Activated CD4-positive, CD25-positive, alpha-beta regulatory T cell treated with anti-CD3 and anti-CD28 coated beads, Interleukin-2, amount 50 U/mL, for 72 hours (primary cell): ENCODE measurements around the gene PAQR8.
"Not testable (repeated sequence)": the region's sequence is repeated elsewhere in the genome, so short reads cannot be mapped to it uniquely, and the experiment has no call there.

ENCODE experiments used
- DNase-seq: peaks from one replicate; pipeline ENCODE4 v3.0.0; 2021

PAQR8 gene

DNA sequence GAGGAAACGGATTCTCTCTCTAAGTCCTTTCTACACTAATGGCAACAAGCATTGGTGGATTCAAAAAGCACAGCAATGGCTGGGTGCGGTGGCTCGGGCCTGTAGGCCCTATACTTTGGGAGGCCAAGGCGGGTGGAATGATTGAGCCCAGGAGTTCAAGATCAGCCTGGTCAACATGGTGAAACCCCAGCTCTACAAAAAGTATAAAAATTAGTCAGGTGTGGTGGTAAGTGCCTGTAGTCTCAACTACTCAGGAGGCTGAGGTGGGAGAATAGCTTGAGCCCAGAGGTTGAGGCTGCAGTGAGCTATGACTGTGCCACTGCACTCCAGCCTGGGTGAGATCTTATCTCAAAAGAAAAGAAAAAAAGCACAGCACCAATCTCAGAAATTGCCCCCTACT is 19.3 kb downstream of the PAQR8 start:
- no peak for DNase-seq

DNA sequence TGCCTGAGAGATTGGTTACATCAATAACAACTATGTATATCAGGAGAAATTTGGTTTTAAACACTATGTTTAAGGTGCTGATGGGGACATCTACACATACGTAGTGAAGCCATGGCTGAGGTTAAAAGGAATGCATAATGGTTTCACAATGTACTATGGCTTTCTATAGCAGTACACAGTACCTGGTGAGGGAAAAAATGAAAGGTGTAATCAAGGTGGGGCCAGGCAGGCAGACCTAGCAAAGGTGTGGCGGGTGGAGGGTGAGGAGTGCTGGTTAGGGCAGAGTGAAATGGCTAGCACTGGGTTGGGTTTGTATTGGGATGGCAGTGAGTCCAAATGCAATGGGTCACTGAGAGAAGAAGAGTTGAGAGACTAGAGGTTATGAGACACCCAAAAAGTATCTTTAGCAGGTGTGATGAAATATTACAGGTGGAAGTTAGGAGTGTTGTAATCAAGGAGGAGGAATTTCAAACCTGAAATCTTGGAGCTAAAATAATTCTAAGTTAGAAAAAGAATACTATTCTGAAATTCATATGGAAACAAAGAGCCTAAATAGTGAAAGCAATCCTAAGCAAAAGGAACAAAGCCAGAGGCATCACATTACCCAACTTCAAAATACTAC is 22.3 kb downstream of the PAQR8 start:
- no peak for DNase-seq

DNA sequence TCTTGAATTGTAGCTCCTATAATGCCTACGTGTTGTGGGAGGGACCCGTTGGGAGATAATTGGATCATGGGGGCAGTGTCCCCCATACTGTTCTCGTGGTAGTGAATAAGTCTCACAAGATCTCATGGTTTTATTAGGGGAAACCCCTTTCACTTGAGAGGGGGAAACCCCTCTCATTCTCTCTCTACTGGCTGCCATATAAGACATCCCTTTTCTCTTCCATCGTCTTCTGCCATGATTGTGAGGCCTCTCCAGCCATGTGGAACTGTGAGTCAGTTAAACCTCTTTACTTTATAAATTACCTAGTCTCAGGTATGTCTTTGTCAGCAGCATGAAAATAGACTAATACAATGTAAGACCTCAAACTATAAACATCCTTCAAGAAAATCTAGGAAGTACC is 23.1 kb downstream of the PAQR8 start:
- no peak for DNase-seq

DNA sequence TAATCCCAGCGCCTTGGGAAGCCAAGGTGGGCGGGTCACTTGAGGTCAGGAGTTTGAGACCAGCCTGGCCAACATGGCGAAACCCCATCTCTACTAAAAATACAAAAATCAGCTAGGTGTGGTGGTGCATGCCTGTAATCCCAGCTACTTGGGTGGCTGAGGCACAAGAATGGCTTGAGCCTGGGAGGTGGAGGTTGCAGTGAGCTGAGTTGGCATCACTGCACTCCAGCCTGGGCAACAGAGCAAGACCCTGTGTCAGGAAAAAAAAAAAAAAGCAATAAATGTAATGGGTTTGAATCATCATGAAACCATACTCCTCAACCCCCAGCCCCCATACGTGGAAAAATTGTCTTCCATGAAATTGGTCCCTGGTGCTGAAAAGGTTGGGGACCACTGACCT is 26.2 kb downstream of the PAQR8 start:
- not testable (repeated sequence) for DNase-seq

DNA sequence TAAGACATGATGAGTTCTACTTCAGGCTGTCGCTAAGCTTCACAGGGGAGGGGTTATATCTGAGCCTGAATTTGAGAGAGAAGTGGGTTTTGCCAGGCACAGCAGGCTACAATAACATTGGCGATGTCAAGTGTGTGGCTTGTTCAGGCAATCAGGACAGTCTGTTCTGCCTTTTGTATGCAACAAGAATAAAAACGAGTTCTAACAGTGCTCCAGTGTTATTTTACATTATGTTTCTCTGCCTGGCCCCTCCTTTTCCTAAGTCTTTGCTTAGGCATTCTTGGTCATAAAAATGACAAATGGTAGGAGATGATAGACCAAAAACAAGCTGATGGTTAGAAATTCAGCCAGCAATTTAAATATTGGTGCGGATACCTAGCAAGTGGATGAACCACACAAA is 26.8 kb downstream of the PAQR8 start:
- no peak for DNase-seq

DNA sequence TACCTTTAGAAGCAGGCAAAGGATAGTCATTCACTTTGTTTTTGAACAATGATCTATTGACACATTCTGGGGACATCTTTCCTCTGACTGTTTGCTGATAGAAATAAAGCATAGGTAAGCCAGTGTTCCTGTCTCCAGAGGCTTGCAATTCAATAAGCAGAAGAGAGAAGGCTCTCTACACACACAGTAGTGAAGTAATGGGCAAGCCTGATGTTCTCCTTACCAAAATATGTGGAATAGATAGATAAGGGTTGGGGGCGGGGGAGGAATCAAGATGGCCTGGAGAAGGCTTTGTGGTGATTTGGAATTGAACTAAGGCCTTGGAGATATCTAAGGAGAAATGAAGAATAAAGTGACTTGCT is 27.3 kb downstream of the PAQR8 start:
- no peak for DNase-seq

DNA sequence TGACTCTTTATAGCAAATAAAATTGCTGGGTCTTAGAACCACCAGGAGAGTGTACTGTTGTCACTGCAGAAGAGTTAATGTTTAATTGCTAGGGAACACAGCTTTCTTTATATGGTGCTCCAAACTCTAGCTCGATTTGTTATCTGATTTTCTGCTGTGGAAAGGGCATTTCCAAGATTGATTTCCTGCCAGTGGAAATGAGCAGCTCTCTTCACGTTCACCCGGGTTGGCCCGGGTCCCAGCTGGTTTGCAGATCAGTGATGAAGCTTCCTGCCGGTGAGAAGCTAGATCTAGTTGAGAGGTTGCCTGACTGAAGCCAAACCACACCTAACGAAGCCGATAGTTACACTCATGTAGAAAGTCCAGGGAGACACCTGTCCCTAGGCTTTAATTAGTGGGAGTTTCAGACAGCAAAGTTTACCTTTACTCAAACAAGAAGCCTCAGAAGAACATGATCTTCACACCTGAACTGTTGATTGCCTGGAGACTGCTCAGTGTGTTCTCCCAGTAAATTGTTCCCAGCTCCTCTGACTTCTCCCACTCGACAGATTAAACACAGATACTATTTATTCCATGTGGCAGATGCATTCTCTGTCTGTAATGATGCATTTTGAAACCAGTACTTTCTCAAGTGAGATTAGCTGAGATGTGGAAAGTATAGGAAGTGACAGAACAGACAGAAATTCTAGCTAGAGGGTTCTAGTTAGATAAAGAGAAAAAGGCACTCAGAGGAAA is 27.8 kb downstream of the PAQR8 start:
- DNase-seq = no peak

DNA sequence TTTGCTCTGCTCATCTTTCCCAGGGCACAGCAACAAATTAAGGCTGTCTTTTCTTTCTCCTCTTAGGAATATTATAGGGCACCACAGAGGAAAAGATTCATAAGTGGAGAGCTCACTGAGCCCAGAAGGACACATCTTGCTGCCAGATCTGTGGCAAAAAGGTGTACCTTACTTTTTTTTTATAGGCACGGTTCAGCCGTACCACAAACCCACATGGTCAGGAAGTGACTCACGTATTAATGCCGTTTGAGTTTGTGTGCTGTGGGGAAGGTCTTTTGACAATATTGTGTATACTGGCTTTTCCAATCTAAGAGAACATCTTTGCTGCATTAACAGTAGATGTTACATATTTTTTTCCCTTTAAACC is 28.4 kb downstream of the PAQR8 start:
- DNase-seq = no peak

DNA sequence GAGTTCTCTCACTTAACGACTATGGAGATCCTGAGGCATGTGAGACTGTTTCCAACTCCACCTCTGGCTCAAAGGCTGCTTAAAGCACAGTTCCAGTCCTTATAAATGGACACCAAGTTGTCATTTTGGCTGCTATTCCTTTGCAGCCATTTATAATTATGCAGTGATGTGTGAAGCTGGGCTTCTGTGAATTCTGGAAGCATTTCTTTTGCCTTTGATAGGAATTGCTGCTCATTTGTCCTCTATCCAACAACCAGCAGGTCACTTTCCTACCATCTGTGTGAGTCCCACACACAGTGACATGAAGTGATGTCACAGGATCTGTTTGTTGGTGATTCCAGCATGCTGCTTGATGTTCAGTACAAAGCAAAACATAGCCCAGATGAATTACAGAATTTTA is 29.6 kb downstream of the PAQR8 start:
- DNase-seq = no peak

DNA sequence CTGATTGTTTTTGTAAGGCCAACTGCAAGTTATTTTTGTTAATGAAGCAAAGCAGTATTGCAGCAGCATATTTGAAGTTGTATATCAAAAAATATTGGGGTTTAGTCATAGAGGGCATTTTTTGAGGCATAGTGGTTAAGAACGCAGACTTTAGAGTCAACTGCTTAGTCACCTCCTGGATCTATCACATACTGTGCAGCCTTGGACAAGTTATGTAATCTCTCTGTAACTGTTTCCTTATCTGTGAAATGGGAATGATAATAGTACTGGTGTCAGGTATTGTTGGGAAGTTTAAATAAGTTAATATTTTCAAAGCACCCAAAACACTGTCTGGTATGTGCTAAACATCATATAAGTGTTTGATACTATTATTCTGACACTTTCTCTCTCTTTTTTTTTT is 31.0 kb downstream of the PAQR8 start:
- no peak for DNase-seq

DNA sequence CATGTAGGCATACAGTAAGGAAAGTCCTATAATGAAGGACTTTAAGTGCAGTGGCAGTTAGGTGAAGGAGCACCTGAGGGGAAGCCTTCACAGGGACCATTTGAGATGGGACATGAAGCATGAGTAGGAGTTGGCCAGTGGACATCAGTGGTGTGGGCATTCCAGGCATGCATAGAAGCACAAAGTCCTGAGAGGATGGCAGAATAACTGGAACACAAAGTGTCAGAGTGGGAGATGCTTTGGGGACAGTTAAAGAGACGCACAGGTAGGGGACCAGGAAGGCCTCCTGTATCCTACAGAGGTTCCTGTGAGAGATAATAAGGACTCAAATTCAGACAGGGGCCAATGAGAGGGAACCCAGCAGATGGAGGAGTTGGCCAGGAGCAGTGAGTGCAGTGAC is 31.8 kb downstream of the PAQR8 start:
- DNase-seq = no peak

DNA sequence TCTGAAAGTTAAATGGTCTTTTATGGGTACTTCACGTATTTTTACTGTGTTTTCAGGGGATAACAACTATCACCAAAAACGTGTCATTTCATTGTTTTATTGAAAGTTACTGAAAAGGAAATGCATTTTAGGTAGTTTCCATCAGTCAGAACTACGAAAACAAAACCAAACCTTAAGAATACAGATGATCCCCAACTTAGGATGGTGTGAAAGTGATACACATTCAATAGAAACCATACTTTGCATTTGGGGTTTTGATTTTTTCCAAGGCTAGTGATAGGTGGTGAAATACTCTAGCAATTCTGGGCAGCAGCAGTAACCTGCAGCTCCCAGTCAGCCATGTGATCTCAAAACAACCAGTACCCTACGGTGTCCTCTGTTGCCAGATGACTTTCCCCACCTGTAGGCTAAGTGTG is 32.3 kb downstream of the PAQR8 start:
- DNase-seq = no peak

DNA sequence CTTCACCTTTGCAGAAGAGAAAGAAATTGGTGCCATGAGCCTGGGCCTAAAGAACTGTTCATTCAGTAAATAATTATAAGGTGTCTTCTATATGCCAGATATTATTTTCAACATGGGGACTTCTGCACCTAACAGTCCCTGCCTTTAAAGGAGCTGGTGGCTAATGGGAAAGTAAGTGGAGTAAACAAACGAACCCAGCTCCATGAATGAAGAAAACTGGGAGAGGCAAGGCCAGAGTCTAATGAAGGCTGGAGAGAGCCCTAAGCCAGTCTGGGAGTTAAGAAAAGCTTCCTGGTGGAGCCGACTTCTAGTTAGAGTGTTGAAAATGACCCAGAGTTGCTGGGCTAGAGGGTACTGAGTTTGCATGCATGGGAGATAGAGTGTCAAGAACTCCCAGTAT is 34.0 kb downstream of the PAQR8 start:
- DNase-seq = no peak

DNA sequence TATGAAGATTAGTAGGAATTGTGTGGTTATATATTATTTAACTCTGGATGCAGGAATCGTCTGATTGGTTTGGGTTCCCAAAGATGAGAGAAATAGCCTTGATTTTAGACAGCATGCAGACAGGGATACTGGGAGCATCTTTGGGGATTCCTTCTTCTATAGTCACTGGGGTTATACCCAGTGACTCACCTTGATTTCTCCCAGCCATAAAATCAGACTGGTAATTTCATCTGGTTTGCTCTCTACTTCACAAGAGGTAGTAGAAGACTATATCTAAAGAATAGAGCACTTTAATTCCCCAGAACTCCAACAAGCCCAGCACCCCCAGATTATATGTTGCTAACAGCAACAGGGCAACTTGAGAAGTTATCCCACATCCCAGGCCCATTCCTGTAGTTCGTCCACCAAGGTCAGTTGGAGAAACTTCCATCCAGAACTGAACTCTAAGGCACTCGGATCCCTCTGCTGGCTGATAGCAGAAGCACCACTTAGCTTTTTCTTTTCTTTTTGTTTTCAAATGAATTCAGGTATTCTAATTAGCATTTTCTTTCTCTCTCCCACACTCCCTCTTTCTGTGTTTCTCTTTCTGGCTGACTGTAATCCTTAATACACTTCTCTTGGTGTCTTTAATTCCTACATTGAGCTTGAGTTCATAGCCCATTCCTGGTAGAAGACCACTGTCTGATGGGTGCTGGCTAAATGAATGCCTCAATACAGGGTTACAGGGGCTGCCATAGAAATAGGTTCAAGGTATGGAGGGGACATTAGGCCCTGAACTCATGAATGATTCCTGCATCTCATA is 37.8 kb downstream of the PAQR8 start:
- no peak for DNase-seq

DNA sequence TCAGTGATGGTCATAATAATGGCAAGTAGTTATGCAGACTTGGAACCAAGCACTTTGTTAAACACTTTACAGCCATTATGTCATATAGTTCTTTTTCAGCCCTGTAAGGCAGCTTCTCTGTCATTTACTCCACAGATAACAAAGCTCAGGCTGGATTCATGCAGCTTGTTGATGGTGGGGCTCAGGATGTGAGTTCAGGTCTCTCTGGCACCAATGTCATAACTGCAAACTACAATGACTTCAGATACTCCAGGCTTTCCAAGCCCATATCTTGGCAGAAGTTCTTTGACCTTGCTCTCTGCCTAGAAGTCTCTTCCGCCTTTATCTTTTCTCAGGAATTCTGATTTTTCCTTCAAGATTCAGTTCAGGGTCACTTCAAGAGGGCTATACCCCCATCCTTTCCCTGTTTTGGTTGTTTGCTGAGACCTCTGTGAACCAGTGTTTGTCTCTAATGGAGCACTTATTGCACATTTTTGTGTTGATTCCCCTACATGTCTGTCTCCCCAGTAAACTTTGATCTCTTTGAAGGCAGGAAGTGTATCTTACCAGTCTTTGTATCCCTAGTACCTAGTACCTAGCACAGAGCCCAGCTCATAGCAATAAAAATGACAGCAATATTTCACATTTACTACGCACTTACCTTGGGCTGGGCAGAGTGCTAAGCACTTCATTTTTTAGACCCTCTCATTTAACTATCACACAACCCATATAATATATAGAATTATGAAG is 38.5 kb downstream of the PAQR8 start:
- DNase-seq = no peak

DNA sequence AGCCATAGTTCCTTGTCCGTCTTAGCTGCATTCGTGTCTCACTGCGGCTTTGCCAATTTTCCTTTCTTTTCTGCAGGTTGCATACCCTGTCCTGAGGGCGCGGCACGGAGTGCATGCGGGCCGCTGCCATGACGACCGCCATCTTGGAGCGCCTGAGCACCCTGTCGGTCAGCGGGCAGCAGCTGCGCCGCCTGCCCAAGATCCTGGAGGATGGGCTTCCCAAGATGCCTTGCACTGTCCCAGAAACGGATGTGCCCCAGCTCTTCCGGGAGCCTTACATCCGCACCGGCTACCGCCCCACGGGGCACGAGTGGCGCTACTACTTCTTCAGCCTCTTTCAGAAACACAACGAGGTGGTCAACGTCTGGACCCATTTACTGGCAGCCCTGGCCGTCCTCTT is 41.1 kb downstream of the PAQR8 start:
- no peak for DNase-seq

DNA sequence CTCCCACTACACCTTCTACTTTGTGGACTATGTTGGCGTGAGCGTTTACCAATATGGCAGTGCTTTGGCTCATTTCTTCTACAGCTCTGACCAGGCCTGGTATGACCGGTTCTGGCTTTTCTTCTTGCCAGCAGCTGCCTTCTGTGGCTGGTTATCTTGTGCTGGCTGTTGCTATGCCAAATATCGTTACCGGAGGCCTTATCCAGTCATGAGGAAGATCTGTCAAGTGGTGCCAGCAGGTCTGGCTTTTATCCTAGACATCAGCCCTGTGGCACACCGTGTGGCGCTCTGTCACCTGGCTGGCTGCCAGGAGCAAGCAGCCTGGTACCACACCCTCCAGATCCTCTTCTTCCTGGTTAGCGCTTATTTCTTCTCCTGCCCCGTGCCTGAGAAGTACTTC is 41.7 kb downstream of the PAQR8 start:
- DNase-seq = no peak

DNA sequence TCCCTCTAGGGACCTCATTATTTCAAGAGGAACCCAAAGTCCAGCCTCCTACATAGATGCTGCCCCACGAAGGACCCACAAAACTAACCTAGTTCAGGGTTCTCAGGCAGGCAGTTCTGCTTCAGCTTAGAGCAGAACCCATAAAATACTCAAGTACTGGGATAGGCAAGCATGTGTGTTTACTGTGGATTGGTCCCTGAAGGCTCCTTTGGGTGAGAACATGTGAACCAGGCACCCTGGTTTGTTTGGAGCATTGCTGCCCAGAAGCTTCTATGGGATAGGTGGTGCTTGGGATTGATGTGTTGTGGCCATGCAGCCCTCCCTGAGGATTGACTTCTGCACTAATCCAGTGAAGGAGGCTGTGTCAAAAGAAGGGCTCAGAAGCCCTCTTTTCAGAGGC is 43.3 kb downstream of the PAQR8 start:
- DNase-seq = no peak

DNA sequence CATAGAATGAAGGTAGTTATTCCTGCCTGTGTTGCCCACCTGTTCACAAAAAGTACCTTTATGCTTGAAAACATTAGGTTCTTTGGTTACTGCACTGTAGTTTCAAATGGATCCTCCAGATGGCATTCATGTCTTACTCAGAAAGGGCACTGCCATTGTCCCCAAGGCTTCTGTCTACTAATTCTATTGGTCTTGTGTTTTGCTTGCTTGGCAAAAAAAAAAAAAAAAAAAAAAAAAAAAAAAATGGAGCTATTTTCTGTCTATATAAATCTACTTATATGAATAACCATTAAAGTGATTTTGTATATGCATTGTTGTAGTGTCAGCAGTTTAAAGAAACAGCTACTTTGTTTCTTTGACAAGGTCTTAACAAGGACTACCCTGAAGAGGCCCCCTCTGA is 45.5 kb downstream of the PAQR8 start:
- no peak for DNase-seq

DNA sequence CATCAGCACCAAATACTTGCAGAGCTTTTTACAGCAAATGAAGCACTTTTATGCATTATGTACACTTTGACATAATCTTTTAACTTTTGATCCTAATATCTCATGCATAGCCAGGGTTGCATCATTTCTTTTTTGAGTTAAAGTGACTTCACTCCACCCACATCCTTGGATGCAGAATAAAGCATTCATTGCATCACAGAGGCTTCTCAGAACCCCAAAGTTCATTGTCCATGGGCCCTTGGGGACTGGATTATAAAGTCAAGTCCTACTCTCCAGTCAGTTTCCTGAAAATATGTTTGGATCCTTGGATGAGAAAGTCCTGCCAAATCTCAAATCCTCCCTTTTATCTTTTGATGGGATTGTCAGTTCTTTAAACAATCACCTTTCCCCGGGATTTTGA is 47.5 kb downstream of the PAQR8 start:
- DNase-seq = no peak

DNA sequence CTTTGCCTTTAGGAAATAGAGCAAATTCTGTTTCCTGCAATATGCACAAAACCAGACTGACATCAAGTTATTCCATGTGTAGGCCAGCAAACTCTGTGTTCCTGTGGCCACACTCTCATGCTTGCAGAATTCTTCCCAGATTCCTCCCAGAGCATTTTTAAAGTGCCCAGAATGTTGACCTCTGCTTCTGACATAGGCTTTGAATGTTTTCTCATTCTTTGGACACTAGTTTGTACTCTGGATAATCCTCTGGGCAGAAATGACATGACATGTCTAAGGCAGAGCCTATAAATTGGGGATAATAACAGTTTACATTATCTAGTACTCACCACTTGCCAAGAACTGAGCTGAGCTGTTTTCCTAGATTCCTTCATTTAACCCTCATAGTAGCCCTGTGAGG is 49.0 kb downstream of the PAQR8 start:
- no peak for DNase-seq

DNA sequence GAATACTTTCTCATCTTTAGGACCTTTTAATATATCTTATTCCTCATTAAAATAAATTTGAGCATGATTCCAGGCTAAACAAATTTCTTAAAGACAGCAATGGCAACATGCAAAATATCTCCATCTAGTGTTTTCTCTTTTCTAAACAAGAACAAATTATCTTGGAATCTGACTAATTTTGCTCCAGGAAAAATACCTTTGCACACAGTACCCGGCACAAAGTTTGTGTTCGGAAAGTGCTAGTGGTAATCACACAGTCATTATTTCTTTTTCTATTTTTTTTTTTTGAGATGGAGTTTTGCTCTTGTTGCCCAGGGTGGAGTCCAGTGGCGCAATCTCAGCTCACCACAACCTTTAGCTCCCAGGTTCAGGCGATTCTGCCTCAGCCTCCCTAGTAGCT is 50.0 kb downstream of the PAQR8 start:
- DNase-seq = no peak

DNA sequence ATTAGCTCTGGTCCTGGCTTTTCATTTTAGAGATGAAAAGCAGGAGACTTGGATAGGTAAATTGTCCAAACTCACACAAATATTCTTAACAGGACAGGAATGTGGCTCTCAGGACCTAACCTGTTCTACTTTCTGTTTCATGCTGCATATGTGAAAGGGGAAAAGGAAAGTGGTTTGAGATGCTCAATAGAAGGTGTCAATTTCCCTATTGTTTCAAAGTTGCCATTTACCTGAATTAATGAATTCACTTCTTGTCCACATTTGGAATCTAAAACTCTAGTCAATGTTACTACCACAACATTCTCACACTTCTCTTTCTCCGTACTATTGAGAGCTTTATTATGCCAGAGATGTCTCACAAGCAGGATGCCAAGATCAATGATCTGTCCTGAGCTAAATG is 53.4 kb downstream of the PAQR8 start:
- DNase-seq = no peak
